ENCODE measurements around the gene TSPAN5.

- TF ChIP-seq, protein P1, sequence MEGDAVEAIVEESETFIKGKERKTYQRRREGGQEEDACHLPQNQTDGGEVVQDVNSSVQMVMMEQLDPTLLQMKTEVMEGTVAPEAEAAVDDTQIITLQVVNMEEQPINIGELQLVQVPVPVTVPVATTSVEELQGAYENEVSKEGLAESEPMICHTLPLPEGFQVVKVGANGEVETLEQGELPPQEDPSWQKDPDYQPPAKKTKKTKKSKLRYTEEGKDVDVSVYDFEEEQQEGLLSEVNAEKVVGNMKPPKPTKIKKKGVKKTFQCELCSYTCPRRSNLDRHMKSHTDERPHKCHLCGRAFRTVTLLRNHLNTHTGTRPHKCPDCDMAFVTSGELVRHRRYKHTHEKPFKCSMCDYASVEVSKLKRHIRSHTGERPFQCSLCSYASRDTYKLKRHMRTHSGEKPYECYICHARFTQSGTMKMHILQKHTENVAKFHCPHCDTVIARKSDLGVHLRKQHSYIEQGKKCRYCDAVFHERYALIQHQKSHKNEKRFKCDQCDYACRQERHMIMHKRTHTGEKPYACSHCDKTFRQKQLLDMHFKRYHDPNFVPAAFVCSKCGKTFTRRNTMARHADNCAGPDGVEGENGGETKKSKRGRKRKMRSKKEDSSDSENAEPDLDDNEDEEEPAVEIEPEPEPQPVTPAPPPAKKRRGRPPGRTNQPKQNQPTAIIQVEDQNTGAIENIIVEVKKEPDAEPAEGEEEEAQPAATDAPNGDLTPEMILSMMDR (conservative IDR thresholded peaks at IDR 0.05): no peak
- TF ChIP-seq ZFX (IDR thresholded peaks at IDR 0.05): no peak
Measured at GRCh38 chr4:98634061-98634460, 24.4 kb downstream of the TSPAN5 start.
